ENCODE data around the gene OR2A2.

The OR2A2 gene

DNA sequence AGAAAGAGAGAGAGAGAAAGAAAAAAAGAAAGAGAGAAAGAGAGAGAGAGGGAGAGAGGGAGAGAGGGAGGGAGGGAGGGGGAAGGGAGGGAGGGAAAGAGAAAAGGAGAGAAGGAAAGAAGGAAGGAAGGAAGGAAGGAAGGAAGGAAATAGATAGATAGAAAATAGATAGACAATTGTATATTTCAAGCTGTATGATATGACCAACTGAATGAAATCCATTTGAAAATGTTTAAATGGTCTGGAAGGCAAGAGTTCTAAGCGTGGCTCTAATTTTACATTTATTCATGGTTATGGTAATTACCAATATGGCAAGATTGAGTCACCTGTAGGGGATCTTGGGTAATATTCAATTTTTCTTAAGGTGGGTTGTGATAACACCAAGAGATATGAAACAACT is 49.5 kb downstream of the OR2A2 start:
- ChIA-PET CTCF (no interaction called here), POLR2A (no interaction called here)
- DNase-seq (ENCODE audit: extremely low spot score): no peak
- TF ChIP-seq SP1 (IDR thresholded peaks at IDR 0.05) (no peak), LEF1 (IDR thresholded peaks at IDR 0.05; ENCODE audit: borderline replicate concordance) (no peak), SUZ12 (IDR thresholded peaks at IDR 0.05) (no peak), FOXA1 (IDR thresholded peaks at IDR 0.05) (no peak), ZNF384 (IDR thresholded peaks at IDR 0.05) (no peak), NFRKB (IDR thresholded peaks at IDR 0.05) (no peak), HDGF (IDR thresholded peaks at IDR 0.05; ENCODE audit: borderline replicate concordance) (no peak), L3MBTL2 (conservative IDR thresholded peaks at IDR 0.05) (no peak), BHLHE40 (IDR thresholded peaks at IDR 0.05; ENCODE audit: borderline replicate concordance) (no peak), FOXM1 (IDR thresholded peaks at IDR 0.05; ENCODE audit: borderline replicate concordance) (no peak), ELF4 (IDR thresholded peaks at IDR 0.05) (no peak), CTBP1 (IDR thresholded peaks at IDR 0.05; ENCODE audit: borderline replicate concordance) (no peak), FOXK2 (IDR thresholded peaks at IDR 0.05) (no peak), ARNT (IDR thresholded peaks at IDR 0.05) (no peak), TARDBP (IDR thresholded peaks at IDR 0.05) (no peak)
- TF ChIP-seq, protein P1, sequence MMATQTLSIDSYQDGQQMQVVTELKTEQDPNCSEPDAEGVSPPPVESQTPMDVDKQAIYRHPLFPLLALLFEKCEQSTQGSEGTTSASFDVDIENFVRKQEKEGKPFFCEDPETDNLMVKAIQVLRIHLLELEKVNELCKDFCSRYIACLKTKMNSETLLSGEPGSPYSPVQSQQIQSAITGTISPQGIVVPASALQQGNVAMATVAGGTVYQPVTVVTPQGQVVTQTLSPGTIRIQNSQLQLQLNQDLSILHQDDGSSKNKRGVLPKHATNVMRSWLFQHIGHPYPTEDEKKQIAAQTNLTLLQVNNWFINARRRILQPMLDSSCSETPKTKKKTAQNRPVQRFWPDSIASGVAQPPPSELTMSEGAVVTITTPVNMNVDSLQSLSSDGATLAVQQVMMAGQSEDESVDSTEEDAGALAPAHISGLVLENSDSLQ (IDR thresholded peaks at IDR 0.05): no peak

All from HEK293T (cell line).